HepG2 (cell line): ENCODE measurements around the gene PLXNA3. TPM values are rescaled to one million over a fixed set of nuclear protein-coding genes. Genes with fewer than 3 reads are reported as not detected.

Experiments
- ATAC-seq: fragments of 200-7000 bp; cut with Tn5 transposase; 3 replicates; pipeline ENCODE4 v1.9.1; 2020; ENCODE audit warnings: mild to moderate bottlenecking, moderate library complexity
- BruUV-seq: library from RNA; stranded (reverse); fragments of 400-500 nt; replicated peaks from 2 replicates; lab custom pipeline; 2021; lab: Mats Ljungman, UMichigan
- CTCF ChIA-PET: fragments of 300-600 bp; formaldehyde crosslinking; extraction: SDS; loops from one replicate; lab custom pipeline; 2021; ENCODE audit warnings: low total read pairs, inconsistent platforms, low intra/inter-chr PET ratio; lab: Yijun Ruan, JAX
- POLR2A ChIA-PET: fragments of 350-600 bp; sonication (Branson Sonifier 250); formaldehyde crosslinking; loops from one replicate; lab custom pipeline; 2020; ENCODE audit warnings: antibody characterized with exemption, inconsistent platforms; lab: Yijun Ruan, JAX
- DNase-seq: peaks from one replicate; pipeline ENCODE4 v3.0.0-alpha.2; 2015; ENCODE audit warnings: low spot score
- FAIRE-seq: peaks from 3 replicates; lab custom pipeline; 2011; peaks lifted over from hg19 to GRCh38; lab: Jason Lieb, UNC
- H2AFZ ChIP-seq: one replicate; pipeline ENCODE4 v1.6.1; 2011; ENCODE audit warnings: low read length, inconsistent platforms
- H3K27ac ChIP-seq: fragments of 300-600 bp; 3 replicates; pipeline ENCODE4 v1.8.0; 2011; ENCODE audit warnings: mixed run types, mild to moderate bottlenecking, mixed read lengths, low read length, inconsistent platforms; ENCODE audit not compliant: insufficient read depth; ENCODE audit errors: extremely low read length
- H3K27me3 ChIP-seq, 2 experiments: fragments of 200-600 bp in 1 of 2; 2 replicates in 1 of 2; 3 replicates in 1 of 2; pipeline versions ENCODE4 v1.6.0 to v1.8.0; 2011; ENCODE audit warnings: low read length in 2 of 2, mild to moderate bottlenecking in 2 of 2, moderate library complexity in 2 of 2, inconsistent platforms in 1 of 2; ENCODE audit not compliant: insufficient read depth in 2 of 2, control insufficient read depth in 1 of 2
- H3K36me3 ChIP-seq, 2 experiments: fragments of 200-600 bp in 1 of 2; replicated peaks in 1 of 2; 2 replicates in 1 of 2; 3 replicates in 1 of 2; pipeline versions ENCODE4 v1.5.1 to v1.8.0; 2011; ENCODE audit warnings: low read length in 2 of 2, inconsistent platforms in 1 of 2; ENCODE audit not compliant: insufficient read depth in 2 of 2, control insufficient read depth in 1 of 2
- H3K4me1 ChIP-seq: 2 replicates; pipeline ENCODE4 v1.5.1; 2012; ENCODE audit warnings: low read length, inconsistent platforms; ENCODE audit not compliant: insufficient read depth
- H3K4me2 ChIP-seq: 2 replicates; pipeline ENCODE4 v1.6.0; 2011; ENCODE audit warnings: low read depth, low read length, inconsistent platforms
- H3K4me3 ChIP-seq, 3 experiments: fragments of 200-600 bp in 1 of 3; sonication (generic), shearing (Covaris generic) in 1 of 3; replicated peaks in 1 of 3; 2 replicates each; pipeline ENCODE4 v1.5.1; 2011 to 2016; ENCODE audit warnings: low read length in 3 of 3, inconsistent platforms in 2 of 3, low read depth in 2 of 3, mild to moderate bottlenecking in 2 of 3, control low read depth in 1 of 3, mixed read lengths in 1 of 3; ENCODE audit not compliant: insufficient read depth in 1 of 3
- H3K79me2 ChIP-seq: one replicate; pipeline ENCODE4 v1.6.1; 2011; ENCODE audit warnings: low read length, inconsistent platforms; ENCODE audit not compliant: insufficient read depth
- H3K9ac ChIP-seq: 2 replicates; pipeline ENCODE4 v1.6.0; 2011; ENCODE audit warnings: mild to moderate bottlenecking, low read depth, low read length, inconsistent platforms; ENCODE audit not compliant: insufficient read depth
- H3K9me3 ChIP-seq: 2 replicates; pipeline ENCODE4 v1.5.1; 2012; ENCODE audit warnings: mild to moderate bottlenecking, low read length
- H4K20me1 ChIP-seq: 2 replicates; pipeline ENCODE4 v1.6.0; 2011; ENCODE audit warnings: inconsistent platforms, mild to moderate bottlenecking, low read length, moderate library complexity; ENCODE audit not compliant: insufficient read depth
- ADNP ChIP-seq: sonication (generic); formaldehyde crosslinking; IDR thresholded peaks from 2 replicates; pipeline ENCODE4 v1.4.0; 2020; ENCODE audit warnings: missing genetic modification reagents
- IKZF4 ChIP-seq: sonication (generic); formaldehyde crosslinking; IDR thresholded peaks from 2 replicates; pipeline ENCODE4 v1.5.1; 2020; ENCODE audit warnings: borderline replicate concordance, mild to moderate bottlenecking, low read depth, missing genetic modification reagents; ENCODE audit errors: not compliant biosample characterization
- JUNB ChIP-seq: sonication (generic); formaldehyde crosslinking; IDR thresholded peaks from 2 replicates; pipeline ENCODE4 v1.8.0; 2022; ENCODE audit warnings: missing genetic modification reagents, mild to moderate bottlenecking, borderline replicate concordance
- NFE2 ChIP-seq: sonication (generic); formaldehyde crosslinking; IDR thresholded peaks from 2 replicates; pipeline ENCODE4 v1.4.0; 2020; ENCODE audit warnings: missing genetic modification reagents
- SAFB2 ChIP-seq: sonication (generic); formaldehyde crosslinking; IDR thresholded peaks from 2 replicates; pipeline ENCODE4 v1.5.1; 2020; ENCODE audit warnings: missing genetic modification reagents, low read depth, mild to moderate bottlenecking, borderline replicate concordance
- SSRP1 ChIP-seq: IDR thresholded peaks from 2 replicates; pipeline ENCODE4 v1.6.1; 2016; ENCODE audit warnings: control low read depth
- ZMYM3 ChIP-seq: sonication (generic); formaldehyde crosslinking; IDR thresholded peaks from 2 replicates; pipeline ENCODE4 v1.5.1; 2020; ENCODE audit warnings: mild to moderate bottlenecking, missing genetic modification reagents
- ZNF20 ChIP-seq: sonication (generic); formaldehyde crosslinking; IDR thresholded peaks from 2 replicates; pipeline ENCODE4 v1.4.0; 2020; ENCODE audit warnings: mild to moderate bottlenecking, moderate library complexity, missing genetic modification reagents
- WGBS: methylation state at CpG from one replicate; pipeline ENCODE4 v1.1.6; 2017; ENCODE audit warnings: low lambda C conversion rate; 5-methylcytosine and 5-hydroxymethylcytosine counted together
- in situ Hi-C: cut with HindIII; loops from 2 replicates; pipeline ENCODE4 v1.10.0; 2017; ENCODE audit warnings: low pct_unique_long_range_greater_than_20kb; ENCODE audit not compliant: extremely low pct_ligation_motif_present
- intact Hi-C: fragments of 100-400 bp; cut with micrococcal nuclease; formaldehyde crosslinking; loops from one replicate; pipeline ENCODE4 v1.10.0; 2022; ENCODE audit not compliant: unreplicated experiment
- polyA plus RNA-seq, 8 experiments: library from polyadenylated mRNA; depleted of rRNA in 3 of 8; stranded (reverse) in 7 of 8; unstranded in 1 of 8; fragments of >200 nt; fragmentation: Illumina TruSeq in 4 of 8; extraction: Trizol in 4 of 8; gene quantifications; 2 replicates each; pipeline versions ENCODE4 v1.2.1 to v1.2.3, GENCODE V29; 2011 to 2016; ENCODE audit warnings: low read depth in 4 of 8, missing spikeins in 1 of 8, mixed read lengths in 1 of 8; ENCODE audit not compliant: insufficient read depth in 1 of 8
- total RNA-seq, 5 experiments: library from RNA; depleted of rRNA; stranded (reverse); fragments of >200 nt; fragmentation: Illumina TruSeq; extraction: Trizol; gene quantifications; 2 replicates each; pipeline ENCODE4 v1.2.3, GENCODE V29; 2016; ENCODE audit warnings: low read depth in 1 of 5
- TF ChIP-seq, protein P1 (sequence below): sonication (generic); formaldehyde crosslinking; IDR thresholded peaks from 2 replicates; pipeline ENCODE4 v1.5.1; 2020; ENCODE audit warnings: mild to moderate bottlenecking, missing genetic modification reagents, moderate library complexity
- TF ChIP-seq, protein P2 (sequence below): sonication (generic); formaldehyde crosslinking; IDR thresholded peaks from 2 replicates; pipeline ENCODE4 v1.8.0; 2022; ENCODE audit warnings: mild to moderate bottlenecking, missing genetic modification reagents

The PLXNA3 gene
- total and polyA plus RNA-seq, 2 of the 13 experiments (the other 11 are each of a cell fraction or from before 2014, with no cell fraction given): 5.8 to 20.6 TPM

DNA sequence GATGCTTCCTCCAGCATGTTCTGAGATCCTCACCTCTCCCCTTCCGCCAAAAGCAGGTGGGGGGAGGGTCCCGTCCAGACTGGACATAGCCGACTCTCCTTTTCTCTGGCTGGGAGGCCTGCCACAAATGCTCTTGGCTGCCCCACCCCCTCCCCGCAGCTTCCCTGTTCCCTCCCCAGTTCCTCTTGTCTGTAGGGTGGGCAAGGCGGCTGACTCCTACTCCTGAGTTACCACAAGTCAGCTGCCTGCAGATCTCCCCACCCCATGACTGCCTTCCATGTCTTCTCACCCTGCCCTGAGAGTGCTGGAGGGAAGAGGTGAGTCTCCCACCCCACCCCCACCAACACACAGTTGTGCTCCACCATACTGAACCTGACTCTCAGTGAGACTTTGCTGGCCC, 26.7 kb upstream of the PLXNA3 start (continued):
- TF ChIP-seq, protein P1, sequence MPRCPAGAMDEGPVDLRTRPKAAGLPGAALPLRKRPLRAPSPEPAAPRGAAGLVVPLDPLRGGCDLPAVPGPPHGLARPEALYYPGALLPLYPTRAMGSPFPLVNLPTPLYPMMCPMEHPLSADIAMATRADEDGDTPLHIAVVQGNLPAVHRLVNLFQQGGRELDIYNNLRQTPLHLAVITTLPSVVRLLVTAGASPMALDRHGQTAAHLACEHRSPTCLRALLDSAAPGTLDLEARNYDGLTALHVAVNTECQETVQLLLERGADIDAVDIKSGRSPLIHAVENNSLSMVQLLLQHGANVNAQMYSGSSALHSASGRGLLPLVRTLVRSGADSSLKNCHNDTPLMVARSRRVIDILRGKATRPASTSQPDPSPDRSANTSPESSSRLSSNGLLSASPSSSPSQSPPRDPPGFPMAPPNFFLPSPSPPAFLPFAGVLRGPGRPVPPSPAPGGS (CRISPR knock-in tag): no peak
- TF ChIP-seq, protein P2, sequence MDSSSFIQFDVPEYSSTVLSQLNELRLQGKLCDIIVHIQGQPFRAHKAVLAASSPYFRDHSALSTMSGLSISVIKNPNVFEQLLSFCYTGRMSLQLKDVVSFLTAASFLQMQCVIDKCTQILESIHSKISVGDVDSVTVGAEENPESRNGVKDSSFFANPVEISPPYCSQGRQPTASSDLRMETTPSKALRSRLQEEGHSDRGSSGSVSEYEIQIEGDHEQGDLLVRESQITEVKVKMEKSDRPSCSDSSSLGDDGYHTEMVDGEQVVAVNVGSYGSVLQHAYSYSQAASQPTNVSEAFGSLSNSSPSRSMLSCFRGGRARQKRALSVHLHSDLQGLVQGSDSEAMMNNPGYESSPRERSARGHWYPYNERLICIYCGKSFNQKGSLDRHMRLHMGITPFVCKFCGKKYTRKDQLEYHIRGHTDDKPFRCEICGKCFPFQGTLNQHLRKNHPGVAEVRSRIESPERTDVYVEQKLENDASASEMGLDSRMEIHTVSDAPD (CRISPR knock-in tag): no peak
- TF ChIP-seq IKZF4 (no peak), NFE2 (CRISPR knock-in tag) (no peak), SSRP1 (CRISPR knock-in tag) (no peak)

DNA sequence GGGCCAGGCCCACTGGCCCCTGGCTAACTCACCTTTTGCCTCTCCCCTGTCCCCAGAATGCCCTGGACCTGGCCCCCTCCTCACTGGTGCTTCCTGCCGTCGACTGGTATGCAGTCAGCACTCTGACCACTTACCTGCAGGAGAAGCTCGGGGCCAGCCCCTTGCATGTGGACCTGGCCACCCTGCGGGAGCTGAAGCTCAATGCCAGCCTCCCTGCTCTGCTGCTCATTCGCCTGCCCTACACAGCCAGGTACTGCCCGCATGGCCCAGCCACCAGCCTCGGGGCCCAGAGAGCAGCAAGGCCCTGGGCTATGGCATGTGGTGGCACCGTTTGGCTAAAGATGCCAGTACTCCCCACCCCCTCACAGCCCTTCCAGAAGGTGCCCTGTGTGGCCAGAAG, 25.9 kb upstream of the PLXNA3 start:
- no peaks in the 10 kb centered on the region for H3K9me3 ChIP-seq
- no peak for TF ChIP-seq JUNB
- TF ChIP-seq ZMYM3: no peak
- TF ChIP-seq SAFB2 (CRISPR knock-in tag): no peak
- TF ChIP-seq ZNF20 (CRISPR knock-in tag): no peak
- no peak for TF ChIP-seq ADNP (CRISPR knock-in tag)
- TF ChIP-seq, all 625 proteins: peak for 0
- Histone ChIP-seq H2AFZ (no peak overlapping the region), H3K27ac (no peak overlapping the region), H3K4me3 (no peak overlapping the region), H4K20me1 (no peaks in the 10 kb centered on the region), H3K4me1 (peaks cover 28% of the 10 kb centered on the region), H3K79me2 (peaks cover 15% of the 10 kb centered on the region), H3K27me3 (no peaks in the 10 kb centered on the region), H3K9ac (no peak overlapping the region), H3K36me3 (no peaks in the 10 kb centered on the region; a peak in 3 of 5 replicates), H3K4me2 (no peak overlapping the region)
- no peak for DNase-seq
- BruUV-seq: no TSS peak
- POLR2A ChIA-PET: no interaction called here
- in situ Hi-C loops (no loop called here), intact Hi-C loops (no loop called here)
- no CpG with 5 or more reads among the region's 8 CpGs for WGBS
- FAIRE-seq: no peak
- no peak for ATAC-seq
- CTCF ChIA-PET: no interaction called here
